Measurements from ENCODE around the gene SCN3A. TPM values are rescaled to one million over a fixed set of nuclear protein-coding genes. Genes with fewer than 3 reads are reported as not detected.

Gene SCN3A
- polyA plus RNA-seq, 1 donor (not counting 4 experiments of a cell fraction or from before 2014, with no cell fraction given): 0.01 TPM

DNA sequence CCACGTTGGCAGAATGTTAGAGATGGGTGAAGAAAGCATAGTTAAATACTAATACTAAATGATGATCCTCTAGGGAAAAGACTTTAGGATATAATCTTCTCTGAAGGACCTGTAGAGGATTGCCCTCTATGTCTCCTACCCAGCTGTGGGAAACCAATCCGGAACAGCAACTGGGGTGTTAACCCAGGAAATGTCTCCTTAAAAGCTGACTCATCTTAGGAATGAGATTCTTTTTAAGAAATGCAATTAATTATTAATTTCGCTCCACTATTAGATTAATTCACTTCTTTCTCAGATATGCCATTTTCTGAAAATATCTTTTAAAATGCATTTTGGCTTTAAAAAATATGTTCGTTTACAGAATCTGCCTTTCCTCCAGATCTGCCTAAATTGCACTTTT is 7.4 kb downstream of the SCN3A start:
- TF ChIP-seq EZH2 (IDR thresholded peaks at IDR 0.05; ENCODE audit: low read length): no peak
- TF ChIP-seq, protein P1, sequence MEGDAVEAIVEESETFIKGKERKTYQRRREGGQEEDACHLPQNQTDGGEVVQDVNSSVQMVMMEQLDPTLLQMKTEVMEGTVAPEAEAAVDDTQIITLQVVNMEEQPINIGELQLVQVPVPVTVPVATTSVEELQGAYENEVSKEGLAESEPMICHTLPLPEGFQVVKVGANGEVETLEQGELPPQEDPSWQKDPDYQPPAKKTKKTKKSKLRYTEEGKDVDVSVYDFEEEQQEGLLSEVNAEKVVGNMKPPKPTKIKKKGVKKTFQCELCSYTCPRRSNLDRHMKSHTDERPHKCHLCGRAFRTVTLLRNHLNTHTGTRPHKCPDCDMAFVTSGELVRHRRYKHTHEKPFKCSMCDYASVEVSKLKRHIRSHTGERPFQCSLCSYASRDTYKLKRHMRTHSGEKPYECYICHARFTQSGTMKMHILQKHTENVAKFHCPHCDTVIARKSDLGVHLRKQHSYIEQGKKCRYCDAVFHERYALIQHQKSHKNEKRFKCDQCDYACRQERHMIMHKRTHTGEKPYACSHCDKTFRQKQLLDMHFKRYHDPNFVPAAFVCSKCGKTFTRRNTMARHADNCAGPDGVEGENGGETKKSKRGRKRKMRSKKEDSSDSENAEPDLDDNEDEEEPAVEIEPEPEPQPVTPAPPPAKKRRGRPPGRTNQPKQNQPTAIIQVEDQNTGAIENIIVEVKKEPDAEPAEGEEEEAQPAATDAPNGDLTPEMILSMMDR (optimal IDR thresholded peaks at IDR 0.05 in 1 of 3, IDR thresholded peaks at IDR 0.05 in 1 of 3, conservative IDR thresholded peaks at IDR 0.05 in 1 of 3; ENCODE audit: extremely low read depth in 1 of 3, insufficient read depth in 2 of 3, low read length in 3 of 3): no peak
- Histone ChIP-seq H3K4me2 (ENCODE audit: control insufficient read depth, extremely low read depth, insufficient read depth, low read depth, low read length) (no peak overlapping the region), H3K79me2 (ENCODE audit: control insufficient read depth, insufficient read depth, low read length) (no peaks in the 10 kb centered on the region), H4K20me1 (ENCODE audit: control insufficient read depth, extremely low read depth, insufficient read depth, low read length) (no peaks in the 10 kb centered on the region), H3K36me3 (ENCODE audit: control insufficient read depth in 2 of 2, extremely low read depth in 1 of 2, insufficient read depth in 2 of 2, low read length in 2 of 2) (no peaks in the 10 kb centered on the region), H3K4me1 (ENCODE audit: control insufficient read depth, extremely low read depth, insufficient read depth, low read length) (no peaks in the 10 kb centered on the region), H3K27ac (ENCODE audit: control insufficient read depth, insufficient read depth, low read length) (no peak overlapping the region), H3K9ac (ENCODE audit: control insufficient read depth, extremely low read depth, insufficient read depth, low read length) (no peak overlapping the region), H2AFZ (ENCODE audit: control insufficient read depth, low read length) (no peak overlapping the region), H3K9me3 (ENCODE audit: control insufficient read depth, low read depth, low read length) (no peaks in the 10 kb centered on the region), H3K9me1 (ENCODE audit: control insufficient read depth, extremely low read depth, insufficient read depth, low read length) (no peaks in the 10 kb centered on the region), H3K4me3 (ENCODE audit: control insufficient read depth in 2 of 3, extremely low read depth in 1 of 3, insufficient read depth in 2 of 3, low read depth in 1 of 3, low read length in 3 of 3) (no peak overlapping the region), H3K27me3 (ENCODE audit: control insufficient read depth, extremely low read depth, insufficient read depth, low read length) (no peaks in the 10 kb centered on the region)
- dilution Hi-C loops (cut with MboI; ENCODE audit: extremely low pct_ligation_motif_present, low sequenced_read_pairs): no loop called here
- DNase-seq (ENCODE audit: low read depth, low spot score) (no peak), FAIRE-seq (no peak)

DNA sequence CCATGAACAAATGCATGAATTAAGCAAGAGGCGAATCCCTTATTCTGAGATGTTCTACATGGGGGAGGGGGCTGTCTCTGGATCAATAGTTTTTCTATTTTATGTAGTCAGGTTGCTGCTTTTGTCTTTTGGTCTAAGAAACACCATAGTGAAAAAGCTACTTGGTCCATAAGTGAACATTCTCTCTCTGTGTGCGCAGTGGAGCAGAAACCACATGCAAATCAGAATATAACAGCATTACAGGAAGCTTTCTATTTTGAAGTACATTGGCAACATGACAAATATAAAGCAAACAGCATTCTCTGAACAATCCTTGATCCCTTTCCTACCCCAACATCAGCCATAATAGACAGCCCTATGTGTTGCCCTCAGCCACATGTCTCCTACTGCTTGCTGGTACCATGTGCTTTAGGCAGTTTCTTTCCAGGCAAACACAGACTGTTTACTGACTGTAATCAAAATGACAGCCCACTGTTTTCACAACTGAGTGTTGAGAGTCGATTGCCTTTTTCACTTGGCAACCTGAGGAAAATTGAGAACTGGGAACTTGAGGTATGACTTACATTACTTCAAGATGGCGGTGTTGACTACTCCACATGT is 10.6 kb downstream of the SCN3A start:
- no peak overlapping the region for H3K4me3 ChIP-seq (ENCODE audit: control insufficient read depth in 2 of 3, extremely low read depth in 1 of 3, insufficient read depth in 2 of 3, low read depth in 1 of 3, low read length in 3 of 3)
- FAIRE-seq (no peak), DNase-seq (ENCODE audit: low read depth, low spot score) (no peak)
- no peak overlapping the region for H2AFZ ChIP-seq (ENCODE audit: control insufficient read depth, low read length)
- H3K4me2 ChIP-seq (ENCODE audit: control insufficient read depth, extremely low read depth, insufficient read depth, low read depth, low read length): no peak overlapping the region
- no peaks in the 10 kb centered on the region for H3K9me3 ChIP-seq (ENCODE audit: control insufficient read depth, low read depth, low read length)
- no peak overlapping the region for H3K9ac ChIP-seq (ENCODE audit: control insufficient read depth, extremely low read depth, insufficient read depth, low read length)
- H3K36me3 ChIP-seq (ENCODE audit: control insufficient read depth in 2 of 2, extremely low read depth in 1 of 2, insufficient read depth in 2 of 2, low read length in 2 of 2): no peaks in the 10 kb centered on the region
- dilution Hi-C loops (cut with MboI; ENCODE audit: extremely low pct_ligation_motif_present, low sequenced_read_pairs): no loop called here
- no peaks in the 10 kb centered on the region for H3K27me3 ChIP-seq (ENCODE audit: control insufficient read depth, extremely low read depth, insufficient read depth, low read length)
- no peaks in the 10 kb centered on the region for H4K20me1 ChIP-seq (ENCODE audit: control insufficient read depth, extremely low read depth, insufficient read depth, low read length)
- H3K9me1 ChIP-seq (ENCODE audit: control insufficient read depth, extremely low read depth, insufficient read depth, low read length): no peaks in the 10 kb centered on the region
- no peaks in the 10 kb centered on the region for H3K4me1 ChIP-seq (ENCODE audit: control insufficient read depth, extremely low read depth, insufficient read depth, low read length)
- H3K79me2 ChIP-seq (ENCODE audit: control insufficient read depth, insufficient read depth, low read length): no peaks in the 10 kb centered on the region
- no peak for TF ChIP-seq EZH2 (IDR thresholded peaks at IDR 0.05; ENCODE audit: low read length)
- TF ChIP-seq, protein P1 (optimal IDR thresholded peaks at IDR 0.05 in 1 of 3, IDR thresholded peaks at IDR 0.05 in 1 of 3, conservative IDR thresholded peaks at IDR 0.05 in 1 of 3; ENCODE audit: extremely low read depth in 1 of 3, insufficient read depth in 2 of 3, low read length in 3 of 3): no peak
- no peak overlapping the region for H3K27ac ChIP-seq (ENCODE audit: control insufficient read depth, insufficient read depth, low read length)
